H1 (cell line): ENCODE measurements around the gene IGFALS. TPM values are rescaled to one million over a fixed set of nuclear protein-coding genes. Genes with fewer than 3 reads are reported as not detected.

Source experiments
- CTCF ChIA-PET: fragments of 300-600 bp; sonication (Branson Sonifier 250); formaldehyde crosslinking; loops from one replicate; lab custom pipeline; 2021; ENCODE audit not compliant: partially characterized antibody; lab: Charles Lee
- POLR2A ChIA-PET: fragments of 300-600 bp; sonication (Branson Sonifier 250); formaldehyde crosslinking; loops from one replicate; lab custom pipeline; 2021; ENCODE audit warnings: inconsistent platforms; ENCODE audit not compliant: partially characterized antibody; lab: Charles Lee
- DNase-seq, 2 experiments: peaks; one replicate each; pipeline versions ENCODE4 v3.0.0 to v3.0.0-alpha.2; 2010 to 2022; ENCODE audit warnings: low spot score in 2 of 2, low read depth in 1 of 2, mixed read lengths in 1 of 2
- FAIRE-seq: peaks from 2 replicates; lab custom pipeline; 2011; peaks lifted over from hg19 to GRCh38; lab: Jason Lieb, UNC
- H2AFZ ChIP-seq: 2 replicates; pipeline ENCODE4 v1.8.1; 2012; ENCODE audit warnings: low read length, inconsistent platforms
- H2AK5ac ChIP-seq: 2 replicates; pipeline ENCODE4 v1.6.1; 2013; ENCODE audit warnings: low read depth, low read length
- H2BK120ac ChIP-seq: replicated peaks from 2 replicates; pipeline ENCODE3; 2013; ENCODE audit warnings: low read depth, low read length, inconsistent platforms
- H2BK12ac ChIP-seq: 2 replicates; pipeline ENCODE4 v1.6.1; 2013; ENCODE audit warnings: low read depth, low read length
- H2BK15ac ChIP-seq: 2 replicates; pipeline ENCODE4 v1.6.1; 2013; ENCODE audit warnings: low read length
- H2BK20ac ChIP-seq: 2 replicates; pipeline ENCODE4 v1.6.1; 2013; ENCODE audit warnings: low read length
- H2BK5ac ChIP-seq: 2 replicates; pipeline ENCODE4 v1.6.1; 2013; ENCODE audit warnings: low read depth, low read length
- H3K14ac ChIP-seq: 2 replicates; pipeline ENCODE4 v1.6.1; 2013; ENCODE audit warnings: inconsistent platforms; ENCODE audit not compliant: insufficient read length
- H3K18ac ChIP-seq: 2 replicates; pipeline ENCODE4 v1.6.1; 2013; ENCODE audit warnings: low read length; ENCODE audit errors: extremely low read depth
- H3K23ac ChIP-seq: 2 replicates; pipeline ENCODE4 v1.6.1; 2013; ENCODE audit warnings: inconsistent platforms; ENCODE audit not compliant: insufficient read length
- H3K23me2 ChIP-seq: 2 replicates; pipeline ENCODE4 v1.6.1; 2013; ENCODE audit warnings: low read depth, low read length
- H3K27ac ChIP-seq: 2 replicates; pipeline ENCODE4 v1.6.1; 2011; ENCODE audit warnings: low read depth, low read length, inconsistent platforms
- H3K27me3 ChIP-seq, 4 experiments: replicated peaks in 1 of 4; 1 replicate in 1 of 4; 2 replicates in 3 of 4; pipeline versions ENCODE4 v1.6.1 to v1.8.1; 2011 to 2013; ENCODE audit warnings: low read length in 3 of 4, mild to moderate bottlenecking in 3 of 4, inconsistent platforms in 2 of 4, mixed read lengths in 2 of 4, moderate library complexity in 1 of 4; ENCODE audit not compliant: control insufficient read depth in 3 of 4, insufficient read depth in 3 of 4; ENCODE audit errors: extremely low read depth in 1 of 4
- H3K36me3 ChIP-seq, 4 experiments: 2 replicates each; pipeline versions ENCODE4 v1.6.1 to v1.8.1; 2011 to 2013; ENCODE audit warnings: mild to moderate bottlenecking in 4 of 4, low read length in 3 of 4, moderate library complexity in 2 of 4, control low read depth in 1 of 4, inconsistent platforms in 1 of 4; ENCODE audit not compliant: insufficient read depth in 4 of 4, control insufficient read depth in 2 of 4
- H3K4ac ChIP-seq: replicated peaks from 2 replicates; pipeline ENCODE3; 2013; ENCODE audit warnings: low read length, low read depth, mixed read lengths, inconsistent platforms; ENCODE audit not compliant: insufficient read length
- H3K4me1 ChIP-seq, 4 experiments: replicated peaks in 1 of 4; 1 replicate in 1 of 4; 2 replicates in 3 of 4; pipeline versions ENCODE4 v1.6.1 to v1.8.1; 2011 to 2013; ENCODE audit warnings: low read length in 3 of 4, inconsistent platforms in 2 of 4, mixed read lengths in 1 of 4; ENCODE audit not compliant: insufficient read depth in 4 of 4, control insufficient read depth in 3 of 4
- H3K4me2 ChIP-seq, 2 experiments: 2 replicates each; pipeline versions ENCODE4 v1.6.1 to v1.8.1; 2011 to 2013; ENCODE audit warnings: low read depth in 2 of 2, low read length in 2 of 2, control low read depth in 1 of 2, inconsistent platforms in 1 of 2, mild to moderate bottlenecking in 1 of 2; ENCODE audit not compliant: insufficient read depth in 1 of 2
- H3K4me3 ChIP-seq, 4 experiments: fragments of 200-600, 300-600 bp in 1 of 4; sonication (generic), shearing (Covaris generic), sonication (Bioruptor Twin) in 1 of 4; 2 replicates each; pipeline versions ENCODE4 v1.5.1 to v1.8.1; 2011 to 2016; ENCODE audit warnings: low read length in 4 of 4, low read depth in 3 of 4, control low read depth in 2 of 4, inconsistent platforms in 2 of 4, mild to moderate bottlenecking in 2 of 4, mixed read lengths in 1 of 4, moderate library complexity in 1 of 4; ENCODE audit not compliant: insufficient read depth in 2 of 4; ENCODE audit errors: extremely low read depth in 1 of 4
- H3K56ac ChIP-seq: replicated peaks from 2 replicates; pipeline ENCODE3; 2013; ENCODE audit warnings: low read depth, mild to moderate bottlenecking, mixed read lengths, low read length, inconsistent platforms; ENCODE audit not compliant: insufficient read length
- H3K79me1 ChIP-seq: 2 replicates; pipeline ENCODE4 v1.6.1; 2013; ENCODE audit warnings: low read depth, low read length, control low read depth
- H3K79me2 ChIP-seq, 2 experiments: 2 replicates each; pipeline versions ENCODE4 v1.6.1 to v1.8.1; 2012 to 2013; ENCODE audit warnings: low read length in 2 of 2, mild to moderate bottlenecking in 2 of 2, inconsistent platforms in 1 of 2; ENCODE audit not compliant: insufficient read depth in 2 of 2, control insufficient read depth in 1 of 2
- H3K9ac ChIP-seq, 4 experiments: replicated peaks in 1 of 4; 1 replicate in 1 of 4; 2 replicates in 3 of 4; pipeline versions ENCODE4 v1.6.1 to v1.8.1; 2011 to 2013; ENCODE audit warnings: low read depth in 3 of 4, low read length in 3 of 4, control low read depth in 2 of 4, mild to moderate bottlenecking in 2 of 4, moderate library complexity in 2 of 4, inconsistent platforms in 1 of 4; ENCODE audit errors: extremely low read depth in 1 of 4
- H3K9me3 ChIP-seq, 2 experiments: 2 replicates each; pipeline versions ENCODE4 v1.6.1 to v1.8.1; 2012 to 2013; ENCODE audit warnings: mild to moderate bottlenecking in 2 of 2, moderate library complexity in 2 of 2, control low read depth in 1 of 2, inconsistent platforms in 1 of 2, low read depth in 1 of 2, low read length in 1 of 2, mixed read lengths in 1 of 2; ENCODE audit not compliant: insufficient read depth in 2 of 2
- H4K20me1 ChIP-seq, 2 experiments: replicated peaks in 1 of 2; 2 replicates each; pipeline versions ENCODE3 to v1.8.1; 2011 to 2013; ENCODE audit warnings: inconsistent platforms in 2 of 2, low read length in 2 of 2, mild to moderate bottlenecking in 1 of 2; ENCODE audit not compliant: insufficient read depth in 2 of 2, control insufficient read depth in 1 of 2
- H4K5ac ChIP-seq: 2 replicates; pipeline ENCODE4 v1.6.1; 2013; ENCODE audit warnings: low read length, low read depth, mixed read lengths, inconsistent platforms; ENCODE audit not compliant: insufficient read length
- H4K8ac ChIP-seq: 2 replicates; pipeline ENCODE4 v1.8.0; 2013; ENCODE audit warnings: mild to moderate bottlenecking, moderate library complexity, low read length, inconsistent platforms; ENCODE audit not compliant: insufficient read depth; ENCODE audit errors: extremely low read depth
- H4K91ac ChIP-seq: replicated peaks from 2 replicates; pipeline ENCODE3; 2013; ENCODE audit warnings: low read length, mixed read lengths, inconsistent platforms; ENCODE audit not compliant: insufficient read length
- CBX5 ChIP-seq: fragments of 300-800, 300-1000 bp; sonication (generic); IDR thresholded peaks from 2 replicates; pipeline ENCODE4 v1.7.1; 2016; ENCODE audit warnings: antibody characterized with exemption, low read length, low read depth
- GABPA ChIP-seq: IDR thresholded peaks from 2 replicates; pipeline ENCODE4 v1.6.1; 2011; ENCODE audit warnings: mild to moderate bottlenecking, low read length, moderate library complexity, borderline replicate concordance; ENCODE audit not compliant: insufficient read depth
- HDAC2 ChIP-seq, 2 experiments: fragments of 300-600 bp in 1 of 2; sonication (generic) in 1 of 2; IDR thresholded peaks; 2 replicates each; pipeline ENCODE4 v1.6.1; 2011 to 2012; ENCODE audit warnings: low read depth in 2 of 2, low read length in 2 of 2, mild to moderate bottlenecking in 2 of 2, moderate library complexity in 2 of 2, borderline replicate concordance in 1 of 2, inconsistent platforms in 1 of 2
- HDAC6 ChIP-seq: IDR thresholded peaks from one replicate; pipeline ENCODE4 v1.7.1; 2012; ENCODE audit warnings: low read depth, mild to moderate bottlenecking, inconsistent platforms, low read length, moderate library complexity
- POLR2A ChIP-seq, 2 experiments: IDR thresholded peaks; 1 replicate in 1 of 2; 2 replicates in 1 of 2; pipeline ENCODE4 v1.6.1; 2011; ENCODE audit warnings: low read depth in 2 of 2, low read length in 2 of 2, mild to moderate bottlenecking in 2 of 2; ENCODE audit errors: control extremely low read depth in 1 of 2
- POLR2AphosphoS5 ChIP-seq: IDR thresholded peaks from 2 replicates; pipeline ENCODE4 v1.6.1; 2011; ENCODE audit warnings: low read depth, low read length
- RBBP5 ChIP-seq: IDR thresholded peaks from 2 replicates; pipeline ENCODE4 v1.7.1; 2012; ENCODE audit warnings: low read depth, mild to moderate bottlenecking, inconsistent platforms, low read length, moderate library complexity, borderline replicate concordance
- RNF2 ChIP-seq: fragments of 200-900, 300-1000 bp; sonication (generic); IDR thresholded peaks from 2 replicates; pipeline ENCODE4 v1.7.1; 2016; ENCODE audit warnings: borderline replicate concordance, low read depth, mild to moderate bottlenecking, antibody characterized with exemption, low read length; ENCODE audit not compliant: poor library complexity, severe bottlenecking; ENCODE audit errors: missing control alignments
- SIN3A ChIP-seq, 2 experiments: IDR thresholded peaks in 1 of 2; conservative IDR thresholded peaks in 1 of 2; 2 replicates each; pipeline ENCODE4 v1.6.1; 2011 to 2012; ENCODE audit warnings: low read length in 2 of 2, improper control_type of control experiment in 1 of 2, low read depth in 1 of 2, mild to moderate bottlenecking in 1 of 2
- SP1 ChIP-seq: IDR thresholded peaks from 2 replicates; pipeline ENCODE4 v1.6.1; 2011; ENCODE audit warnings: low read depth, low read length
- ZNF274 ChIP-seq: IDR thresholded peaks from 2 replicates; pipeline ENCODE4 v1.7.0; 2012; ENCODE audit warnings: low read length, borderline replicate concordance; ENCODE audit errors: extremely low read depth
- WGBS, 2 experiments: shearing (Covaris generic) in 1 of 2; methylation state at CpG; one replicate each; pipeline versions ENCODE4 v1.1.6 to v1.1.7; 2013 to 2015; ENCODE audit warnings: low lambda C conversion rate in 2 of 2, mixed read lengths in 2 of 2, inconsistent platforms in 1 of 2, low coverage in 1 of 2, missing lambda C conversion rate in 1 of 2; ENCODE audit not compliant: insufficient replicate concordance in 2 of 2, insufficient coverage in 1 of 2, insufficient read length in 1 of 2; ENCODE audit errors: extremely low coverage in 1 of 2, missing lambda C conversion rate in 1 of 2; 5-methylcytosine and 5-hydroxymethylcytosine counted together
- polyA plus RNA-seq, 7 experiments: library from polyadenylated mRNA; depleted of rRNA in 3 of 7; stranded (reverse) in 5 of 7; unstranded in 2 of 7; fragments of >200 nt in 5 of 7; fragments of 200-250 nt in 2 of 7; gene quantifications; 1 replicate in 5 of 7; 2 replicates in 1 of 7; 4 replicates in 1 of 7; pipeline versions ENCODE4 v1.2.1 to v1.2.3, GENCODE V29; 2011 to 2013; ENCODE audit warnings: missing spikeins in 2 of 7, mixed read lengths in 2 of 7
- total RNA-seq: library from RNA; stranded (reverse); fragmentation: NEBNext Ultra II Directional; extraction: Animal tissue kit (Norgen Biotek cat#: 25700); gene quantifications from 2 replicates; pipeline ENCODE4 v1.2.1, GENCODE V29; 2021
- TF ChIP-seq, protein P1 (sequence below): IDR thresholded peaks from 2 replicates; pipeline ENCODE4 v1.6.1; 2011; ENCODE audit warnings: low read length, improper control_type of control experiment

Gene IGFALS
- total and polyA plus RNA-seq, 2 of the 8 experiments (the other 6 are each of a cell fraction or from before 2014, with no cell fraction given): not detected

DNA sequence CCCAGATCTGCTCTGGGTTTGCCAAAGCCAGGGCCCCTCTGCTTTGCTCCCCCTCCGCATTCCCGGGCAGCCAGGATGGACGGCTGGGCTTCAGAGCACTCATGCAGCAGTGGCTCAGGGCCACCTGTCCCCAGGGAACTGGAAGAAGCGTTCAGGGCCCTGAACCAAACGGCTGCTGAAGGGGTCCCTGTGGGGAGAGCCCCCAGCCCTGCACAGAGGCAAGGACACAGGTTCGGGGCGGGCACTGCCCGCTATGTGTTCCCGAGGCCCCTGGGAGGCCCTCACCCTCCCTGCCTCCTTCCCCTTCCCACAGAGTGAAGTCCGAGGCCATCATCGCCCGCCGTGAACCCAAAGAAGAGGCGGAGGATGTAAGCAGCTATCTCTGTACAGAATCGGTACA lies 32.6 kb downstream of the IGFALS start:
- no peak overlapping the region for H4K91ac ChIP-seq
- no peak overlapping the region for H3K18ac ChIP-seq
- H2BK12ac ChIP-seq: no peak overlapping the region
- H3K4ac ChIP-seq: no peak overlapping the region
- H3K14ac ChIP-seq: no peak overlapping the region
- POLR2A ChIA-PET: interaction anchor here (0.6 to 3.4 kb wide), 3 partner anchors 9 to 283 kb away, joined by 3 to 29 read pairs (median 3); partner anchors contain the start of genes EME2, MRPS34 and NME3
- no peak overlapping the region for H2BK15ac ChIP-seq
- no peak overlapping the region for H2BK5ac ChIP-seq
- CTCF ChIA-PET: interaction anchor here (1.7 kb wide), 1 partner anchor 37 kb away, joined by 9 read pairs; no protein-coding TSS in a partner anchor
- peaks cover 1 to 8% of the 10 kb centered on the region in 2 experiments for H4K20me1 ChIP-seq
- H3K27me3 ChIP-seq: no peaks in the 10 kb centered on the region; a peak in 1 of 7 replicates
- H3K23me2 ChIP-seq: no peaks in the 10 kb centered on the region; the same call in 1 of the 2 replicates
- H3K9me3 ChIP-seq: no peaks in the 10 kb centered on the region; a peak in 1 of 4 replicates
- no peak overlapping the region for H3K23ac ChIP-seq
- H2BK120ac ChIP-seq: no peak overlapping the region
- no peak overlapping the region for H3K27ac ChIP-seq
- H4K5ac ChIP-seq: no peak overlapping the region
- H2AFZ ChIP-seq: no peak overlapping the region
- WGBS, 2 experiments: 93% methylated on average over 13 of the region's 15 CpGs; no CpG with 5 or more reads in 1 of the 2 experiments
- no peaks in the 10 kb centered on the region for H3K79me1 ChIP-seq
- H3K36me3 ChIP-seq: peaks cover 0 to 9% (median 3%) of the 10 kb centered on the region in 4 experiments; a peak in 4 of 8 replicates
- no peak overlapping the region for H3K4me3 ChIP-seq
- FAIRE-seq: no peak
- H3K4me1 ChIP-seq: peaks cover 0 to 13% (median 7%) of the 10 kb centered on the region in 4 experiments; a peak in 5 of 7 replicates
- H3K79me2 ChIP-seq: no peaks in the 10 kb centered on the region; a peak in 1 of 4 replicates
- H3K9ac ChIP-seq: no peak overlapping the region
- H3K4me2 ChIP-seq: no peak overlapping the region
- no peak for DNase-seq
- H4K8ac ChIP-seq: no peak overlapping the region; the same call in 1 of the 2 replicates
- H2BK20ac ChIP-seq: no peak overlapping the region
- no peak overlapping the region for H2AK5ac ChIP-seq
- no peak overlapping the region for H3K56ac ChIP-seq
- TF ChIP-seq ZNF274 (no peak), POLR2AphosphoS5 (no peak), SP1 (no peak), HDAC2 (IDR thresholded peaks at IDR 0.05; ENCODE audit: borderline replicate concordance in 1 of 2, low read depth in 2 of 2, low read length in 2 of 2) (no peak), CBX5 (no peak), GABPA (no peak), POLR2A (IDR thresholded peaks at IDR 0.05; ENCODE audit: control extremely low read depth in 1 of 2, low read depth in 2 of 2, low read length in 2 of 2) (no peak), SIN3A (conservative IDR thresholded peaks at IDR 0.05 in 1 of 2, IDR thresholded peaks at IDR 0.05 in 1 of 2; ENCODE audit: low read depth in 1 of 2, low read length in 2 of 2) (no peak), HDAC6 (no peak), RNF2 (no peak), RBBP5 (no peak)
- TF ChIP-seq, protein P1, sequence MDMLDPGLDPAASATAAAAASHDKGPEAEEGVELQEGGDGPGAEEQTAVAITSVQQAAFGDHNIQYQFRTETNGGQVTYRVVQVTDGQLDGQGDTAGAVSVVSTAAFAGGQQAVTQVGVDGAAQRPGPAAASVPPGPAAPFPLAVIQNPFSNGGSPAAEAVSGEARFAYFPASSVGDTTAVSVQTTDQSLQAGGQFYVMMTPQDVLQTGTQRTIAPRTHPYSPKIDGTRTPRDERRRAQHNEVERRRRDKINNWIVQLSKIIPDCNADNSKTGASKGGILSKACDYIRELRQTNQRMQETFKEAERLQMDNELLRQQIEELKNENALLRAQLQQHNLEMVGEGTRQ: no peak
